NCI-H146 (cell line): ENCODE results near the gene IL17D.
A peak's percentile ranks its signal among the peaks of the same experiment; 100 is the strongest.

Experiments
- DNase-seq: peaks from one replicate; lab custom pipeline; 2025; lab: John Stamatoyannopoulos, UW

IL17D gene

DNA sequence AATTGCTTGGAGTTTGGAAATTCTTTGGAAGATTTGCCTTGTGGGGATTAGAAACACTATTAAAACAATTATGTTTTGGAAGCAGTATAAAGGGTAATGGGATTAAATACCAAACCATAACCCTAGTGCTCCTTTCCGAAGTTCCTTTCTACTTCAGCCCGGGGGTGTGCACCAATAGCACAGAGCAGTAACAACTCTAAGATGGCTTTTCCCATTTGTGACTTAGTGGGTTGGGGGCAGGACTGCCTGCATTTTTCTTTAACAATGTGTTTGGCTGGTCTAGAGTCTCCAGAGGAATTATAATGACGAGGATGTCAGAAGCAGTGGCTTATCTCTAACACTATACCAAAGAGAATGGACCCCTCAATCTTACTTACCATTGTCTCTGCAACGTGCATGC is 11.9 kb upstream of the IL17D start:
- no peak for DNase-seq

DNA sequence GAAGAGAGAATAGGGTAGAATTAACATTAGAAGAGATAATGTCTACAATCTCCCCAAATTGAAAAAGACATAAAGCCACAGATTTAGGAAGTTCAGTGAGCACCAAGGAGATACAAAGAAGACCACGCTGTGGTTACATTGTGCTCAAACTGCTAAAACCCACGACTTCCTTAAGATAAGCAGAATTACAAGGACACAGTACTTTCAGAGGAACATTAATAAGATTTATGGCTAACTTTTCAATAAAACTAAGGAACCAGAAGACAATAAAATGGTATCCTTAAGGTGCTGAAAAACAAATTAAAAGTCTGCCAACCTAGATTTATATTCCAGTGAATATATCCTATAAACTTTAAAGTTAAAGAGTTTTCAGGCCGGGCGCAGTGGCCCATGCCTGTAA is 7.4 kb upstream of the IL17D start:
- DNase-seq = no peak

DNA sequence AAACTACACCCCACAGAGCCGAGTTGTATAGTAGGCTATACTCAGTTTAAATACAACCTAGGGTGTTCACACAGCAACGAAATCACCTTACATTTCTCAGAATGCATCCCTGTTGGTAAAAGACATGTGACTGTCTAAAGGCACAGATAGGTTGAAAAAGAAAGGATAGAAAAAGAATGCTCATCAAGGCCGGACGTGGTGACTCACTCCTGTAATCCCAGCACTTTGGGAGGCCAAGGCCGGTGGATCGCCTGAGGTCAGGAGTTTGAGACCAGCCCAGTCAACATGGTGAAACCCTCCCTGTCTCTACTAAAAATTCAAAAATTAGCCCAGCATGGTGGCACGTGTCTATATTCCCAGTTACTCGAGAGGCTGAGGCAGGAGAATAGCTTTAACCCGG is 3.8 kb upstream of the IL17D start:
- DNase-seq = no peak

- no peak for DNase-seq
Measured at GRCh38 chr13:20700288-20700687, 3.2 kb upstream of the IL17D start.

DNA sequence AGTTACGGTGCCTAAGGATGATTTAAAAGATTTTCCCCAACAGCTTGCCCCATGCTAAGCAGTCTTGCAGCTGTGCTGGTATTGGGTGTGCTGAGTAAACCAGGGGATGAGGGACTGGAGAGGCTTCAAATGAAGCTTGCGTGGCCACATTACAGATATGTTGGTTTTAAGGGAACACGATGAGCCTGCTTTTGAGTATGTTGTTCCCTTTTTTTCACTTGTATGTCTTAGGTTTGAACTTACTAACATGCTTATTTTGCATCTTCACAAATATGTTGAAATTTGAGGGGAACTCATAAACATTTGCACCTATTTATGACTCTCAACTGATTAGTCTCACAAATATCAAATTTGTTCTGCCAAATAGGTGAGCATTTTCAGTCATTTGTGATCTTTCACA is 2.0 kb upstream of the IL17D start:
- DNase-seq = no peak

- no peak for DNase-seq
Measured at GRCh38 chr13:20702530-20702914, 977 bp upstream of the IL17D start.

GRCh38 chr13:20703780-20704458 is 420 bp downstream of the IL17D start:
- DNase-seq = peak; percentile 91

- DNase-seq = no peak
Measured at GRCh38 chr13:20704459-20705069, 1.1 kb downstream of the IL17D start.

- no peak for DNase-seq
Measured at GRCh38 chr13:20706661-20707060, 3.2 kb downstream of the IL17D start.

GRCh38 chr13:20708216-20708615 is 4.7 kb downstream of the IL17D start:
- DNase-seq = no peak

DNA sequence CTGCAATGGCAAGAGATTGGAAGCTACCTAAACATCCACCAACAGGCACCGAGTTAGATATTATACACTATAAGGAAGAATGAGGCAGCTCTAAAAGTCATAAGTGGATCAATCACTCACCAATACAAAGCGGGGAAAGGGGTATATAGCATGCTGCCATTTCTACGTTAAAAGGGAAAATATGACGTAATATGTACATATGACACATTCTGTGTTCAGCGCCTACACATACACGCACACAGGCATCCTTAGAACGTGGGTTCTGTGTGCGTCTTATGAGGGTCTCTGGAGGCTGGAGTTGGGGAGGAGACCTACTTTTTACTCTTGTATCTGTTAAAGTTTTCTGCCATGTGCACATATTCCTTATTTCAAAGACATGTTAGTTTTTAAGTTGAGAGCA is 5.9 kb downstream of the IL17D start:
- no peak for DNase-seq

GRCh38 chr13:20709782-20710181 is 6.3 kb downstream of the IL17D start:
- no peak for DNase-seq

GRCh38 chr13:20711301-20712044 is 8.0 kb downstream of the IL17D start:
- no peak for DNase-seq

DNA sequence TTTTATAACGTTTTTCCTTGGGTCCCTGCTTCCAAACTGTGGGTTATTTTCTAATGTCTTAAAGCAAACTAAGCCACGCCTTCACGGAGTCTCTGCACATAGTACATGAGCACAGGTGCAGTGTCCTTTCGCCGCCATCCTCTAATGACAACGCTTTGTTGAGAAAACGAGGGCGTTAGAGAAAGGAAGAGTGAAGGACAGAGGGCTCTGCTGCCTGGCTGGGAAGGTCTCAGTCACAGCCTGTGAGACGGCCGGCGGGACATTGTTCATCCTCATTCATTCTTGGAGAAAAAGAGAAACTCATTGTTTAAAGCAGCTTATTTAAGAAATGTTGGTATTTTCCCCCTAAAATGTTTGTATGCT is 9.5 kb downstream of the IL17D start:
- peak; percentile 31 for DNase-seq

- DNase-seq = no peak
Measured at GRCh38 chr13:20713751-20714150, 10.3 kb downstream of the IL17D start.

- DNase-seq = no peak
Measured at GRCh38 chr13:20714161-20714560, 10.7 kb downstream of the IL17D start.

GRCh38 chr13:20714563-20715329 is 11.2 kb downstream of the IL17D start:
- no peak for DNase-seq

GRCh38 chr13:20715330-20715712 is 11.8 kb downstream of the IL17D start:
- no peak for DNase-seq

DNA sequence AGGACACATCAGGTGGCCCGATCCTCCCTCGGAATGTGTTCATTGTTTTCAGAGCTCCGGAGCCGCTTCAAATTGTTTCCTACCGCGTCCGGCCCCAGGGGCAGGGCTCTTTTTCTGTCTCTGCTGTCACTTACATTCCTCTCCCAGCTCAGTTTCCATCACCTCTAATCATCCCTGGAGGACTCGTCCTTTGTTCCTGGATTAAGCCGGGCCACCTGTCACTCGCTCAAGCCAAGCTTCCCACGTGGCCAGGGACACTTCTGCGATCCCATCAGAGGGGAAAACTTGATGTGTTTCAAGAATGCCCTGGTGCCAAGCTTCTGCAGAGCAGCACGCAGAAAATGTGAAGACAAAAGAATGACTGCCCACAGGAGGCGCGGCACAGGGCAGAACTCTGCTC is 13.5 kb downstream of the IL17D start:
- peak; percentile 46 for DNase-seq

DNA sequence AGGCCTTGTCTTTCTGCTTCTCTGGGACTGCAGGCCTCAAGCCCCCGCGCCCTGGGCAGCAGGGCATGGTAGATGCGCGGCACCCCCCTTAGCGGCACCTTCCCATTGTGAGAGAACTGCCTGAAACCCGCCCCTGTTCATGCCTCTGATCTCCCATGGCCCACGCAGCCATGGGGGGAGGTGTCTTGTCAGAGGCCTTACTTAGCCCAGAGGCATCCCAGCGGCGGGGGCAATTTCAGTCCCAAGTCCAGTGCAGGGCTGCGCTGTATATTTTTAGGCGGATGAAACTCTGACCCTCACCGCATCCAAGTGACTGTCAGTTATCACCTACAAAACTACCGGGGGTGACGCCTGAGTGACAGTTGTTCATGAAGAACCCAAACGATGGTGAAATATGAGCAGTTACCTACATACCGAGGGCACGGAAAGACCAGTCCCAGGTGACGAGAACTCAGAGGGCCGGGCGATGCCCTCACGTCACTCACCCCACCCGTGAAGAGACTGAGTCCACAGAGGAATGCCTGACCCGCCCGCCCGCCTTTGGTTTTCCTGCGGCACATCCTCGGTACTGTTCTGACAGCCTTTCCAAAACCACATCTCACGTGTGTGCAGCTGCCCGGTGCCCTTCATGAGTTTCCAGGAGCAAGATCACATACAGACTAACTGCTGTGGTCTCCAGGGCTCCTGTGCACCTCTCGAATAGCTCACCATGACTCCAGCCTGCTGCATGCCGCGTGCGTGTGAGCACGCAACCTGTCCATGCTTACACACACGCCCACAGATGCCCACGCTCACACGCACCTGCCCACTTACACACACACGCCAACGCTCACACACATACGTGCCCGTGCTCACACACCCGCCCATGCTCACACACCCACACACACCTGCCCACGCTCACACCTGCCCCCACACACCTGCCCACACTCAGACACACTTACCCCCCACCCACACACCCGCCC is 14.4 kb downstream of the IL17D start:
- DNase-seq = no peak

GRCh38 chr13:20718958-20719566 is 15.6 kb downstream of the IL17D start:
- no peak for DNase-seq
